ELR (cell line): Measurements from ENCODE around the gene TM4SF4.

ENCODE experiments used
- DNase-seq: peaks from one replicate; pipeline ENCODE4 v3.0.0-alpha.2; 2015; ENCODE audit warnings: low read depth

TM4SF4 gene

GRCh38 chr3:149548669-149549065 lies 74.2 kb downstream of the TM4SF4 start:
- DNase-seq, result no peak

GRCh38 chr3:149551500-149551899 lies 77.0 kb downstream of the TM4SF4 start:
- no peak for DNase-seq

DNA sequence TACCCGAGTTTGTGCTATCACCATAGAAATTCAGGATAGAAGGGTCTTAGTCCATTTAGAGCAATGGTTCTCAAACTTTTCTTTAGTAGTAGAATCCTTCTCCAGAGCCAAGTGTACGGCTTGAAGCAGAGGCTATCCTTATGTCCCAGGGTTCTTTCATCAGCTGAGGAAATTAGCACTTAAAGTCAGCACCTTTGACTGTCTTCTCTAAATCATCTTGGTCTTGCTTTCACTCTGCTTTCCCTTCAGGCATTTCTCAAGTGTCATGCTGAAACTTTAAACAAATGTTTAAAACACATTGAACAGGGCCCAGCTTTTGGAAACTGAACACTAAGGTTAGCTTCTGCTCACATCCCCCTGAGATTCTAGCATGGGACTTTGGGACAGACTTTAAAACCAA lies 78.2 kb downstream of the TM4SF4 start:
- no peak for DNase-seq
